Endothelial cell of umbilical vein (primary cell): Measurements from ENCODE around the gene TMPRSS11E. TPM values are rescaled to one million over a fixed set of nuclear protein-coding genes. Genes with fewer than 3 reads are reported as not detected.

Experiments used
- BruUV-seq: library from RNA; stranded (reverse); fragments of 400-500 nt; replicated peaks from 2 replicates; lab custom pipeline; 2021; lab: Mats Ljungman, UMichigan
- CTCF ChIA-PET: fragments of 300-600, 350-600 bp; sonication (Branson Sonifier 250); formaldehyde crosslinking; loops from one replicate; lab custom pipeline; 2021; ENCODE audit warnings: antibody characterized with exemption, inconsistent platforms; lab: Charles Lee
- POLR2A ChIA-PET: fragments of 300-600, 350-600 bp; sonication (Branson Sonifier 250); formaldehyde crosslinking; loops from one replicate; lab custom pipeline; 2021; ENCODE audit warnings: antibody characterized with exemption, inconsistent platforms; lab: Charles Lee
- DNase-seq: peaks from one replicate; pipeline ENCODE4 v3.0.0-alpha.2; 2011; ENCODE audit warnings: low read depth, low spot score
- FAIRE-seq: peaks from 2 replicates; lab custom pipeline; 2011; peaks lifted over from hg19 to GRCh38; lab: Jason Lieb, UNC
- H2AFZ ChIP-seq: 2 replicates; pipeline ENCODE4 v1.6.0; 2012; ENCODE audit warnings: low read depth, low read length, control low read depth, inconsistent platforms
- H3K27ac ChIP-seq: 2 replicates; pipeline ENCODE4 v1.5.1; 2011; ENCODE audit warnings: low read depth, mild to moderate bottlenecking, control low read depth, low read length, moderate library complexity; ENCODE audit not compliant: insufficient read depth
- H3K27me3 ChIP-seq, 2 experiments: 2 replicates each; pipeline versions ENCODE4 v1.6.0 to v1.6.1; 2011; ENCODE audit warnings: low read length in 2 of 2, mixed read lengths in 1 of 2; ENCODE audit not compliant: control insufficient read depth in 2 of 2, insufficient read depth in 2 of 2
- H3K36me3 ChIP-seq, 2 experiments: 2 replicates in 1 of 2; 3 replicates in 1 of 2; pipeline ENCODE4 v1.5.1; 2011; ENCODE audit warnings: low read length in 2 of 2, mild to moderate bottlenecking in 1 of 2, moderate library complexity in 1 of 2; ENCODE audit not compliant: control insufficient read depth in 2 of 2, insufficient read depth in 2 of 2; ENCODE audit errors: extremely low read depth in 1 of 2
- H3K4me1 ChIP-seq: 3 replicates; pipeline ENCODE4 v1.5.1; 2011; ENCODE audit warnings: mild to moderate bottlenecking, low read length; ENCODE audit not compliant: control insufficient read depth, insufficient read depth; ENCODE audit errors: extremely low read depth
- H3K4me2 ChIP-seq: 2 replicates; pipeline ENCODE4 v1.6.1; 2011; ENCODE audit warnings: low read length, control low read depth, mixed read lengths; ENCODE audit not compliant: insufficient read depth
- H3K4me3 ChIP-seq, 3 experiments: fragments of 200-600 bp in 1 of 3; sonication (generic), shearing (Covaris generic) in 1 of 3; replicated peaks in 1 of 3; 2 replicates each; pipeline ENCODE4 v1.5.1; 2011 to 2016; ENCODE audit warnings: control low read depth in 3 of 3, low read length in 3 of 3, mild to moderate bottlenecking in 2 of 3, inconsistent platforms in 1 of 3, low read depth in 1 of 3, moderate library complexity in 1 of 3; ENCODE audit not compliant: insufficient read depth in 1 of 3
- H3K79me2 ChIP-seq: 2 replicates; pipeline ENCODE4 v1.6.0; 2012; ENCODE audit warnings: low read length, inconsistent platforms; ENCODE audit not compliant: control insufficient read depth, insufficient read depth
- H3K9ac ChIP-seq: replicated peaks from 2 replicates; pipeline ENCODE3; 2011; ENCODE audit warnings: low read length, control low read depth; ENCODE audit not compliant: insufficient read depth; ENCODE audit errors: extremely low read depth
- H3K9me1 ChIP-seq: replicated peaks from 3 replicates; pipeline ENCODE4 v1.6.0; 2011; ENCODE audit warnings: mild to moderate bottlenecking, low read length; ENCODE audit not compliant: control insufficient read depth, insufficient read depth; ENCODE audit errors: extremely low read depth
- H3K9me3 ChIP-seq: replicated peaks from 2 replicates; pipeline ENCODE4 v1.5.1; 2012; ENCODE audit warnings: low read length, inconsistent platforms; ENCODE audit not compliant: control insufficient read depth, insufficient read depth
- H4K20me1 ChIP-seq: replicated peaks from 2 replicates; pipeline ENCODE3; 2011; ENCODE audit warnings: mild to moderate bottlenecking, low read length; ENCODE audit not compliant: control insufficient read depth, insufficient read depth; ENCODE audit errors: extremely low read depth
- CTCF ChIP-seq, 2 donors: IDR thresholded peaks; 1 replicate in 1 of 2; 2 replicates in 1 of 2; pipeline ENCODE4 v1.5.1; 2011; ENCODE audit warnings: low read length in 2 of 2, mild to moderate bottlenecking in 2 of 2, moderate library complexity in 2 of 2, control low read depth in 1 of 2, inconsistent platforms in 1 of 2, low read depth in 1 of 2; ENCODE audit not compliant: insufficient read depth in 1 of 2; ENCODE audit errors: extremely low read depth in 1 of 2
- EZH2 ChIP-seq: IDR thresholded peaks from 2 replicates; pipeline ENCODE4 v1.6.1; 2012; ENCODE audit warnings: borderline replicate concordance, low read depth, mild to moderate bottlenecking, moderate library complexity, low read length, inconsistent platforms; ENCODE audit not compliant: severe bottlenecking
- FOS ChIP-seq: IDR thresholded peaks from 2 replicates; pipeline ENCODE4 v1.6.1; 2011; ENCODE audit warnings: mild to moderate bottlenecking, low read length, moderate library complexity, borderline replicate concordance; ENCODE audit not compliant: insufficient read depth
- GATA2 ChIP-seq: IDR thresholded peaks from 2 replicates; pipeline ENCODE4 v1.7.0; 2011; ENCODE audit warnings: low read depth, mild to moderate bottlenecking, moderate library complexity, mixed read lengths, low read length; ENCODE audit not compliant: insufficient read length, insufficient read depth
- JUN ChIP-seq: IDR thresholded peaks from 2 replicates; pipeline ENCODE4 v1.6.1; 2011; ENCODE audit warnings: borderline replicate concordance, low read depth; ENCODE audit not compliant: insufficient read length, insufficient read depth
- MYC ChIP-seq: IDR thresholded peaks from one replicate; pipeline ENCODE4 v1.6.1; 2011; ENCODE audit warnings: mild to moderate bottlenecking, low read depth, low read length
- POLR2A ChIP-seq: IDR thresholded peaks from 2 replicates; pipeline ENCODE4 v1.6.1; 2012; ENCODE audit warnings: low read depth, mild to moderate bottlenecking, control low read depth, low read length
- POLR2AphosphoS5 ChIP-seq: IDR thresholded peaks from 2 replicates; pipeline ENCODE4 v1.6.1; 2012; ENCODE audit warnings: low read depth, mild to moderate bottlenecking, control low read depth, low read length, moderate library complexity; ENCODE audit not compliant: insufficient read depth
- dilution Hi-C: fragments of 300-500 bp; cut with MboI; formaldehyde crosslinking; loops from one replicate; pipeline ENCODE4 v1.15.0; 2019; ENCODE audit warnings: low sequenced_read_pairs; ENCODE audit not compliant: extremely low pct_ligation_motif_present
- intact Hi-C: fragments of 100-400 bp; cut with micrococcal nuclease; formaldehyde crosslinking; loops from one replicate; pipeline ENCODE4 v1.10.0; 2022
- polyA plus RNA-seq, 4 experiments: library from polyadenylated mRNA; depleted of rRNA in 3 of 4; stranded (reverse) in 3 of 4; unstranded in 1 of 4; fragments of >200 nt; gene quantifications; 2 replicates each; pipeline versions ENCODE4 v1.2.1 to v1.2.3, GENCODE V29; 2011 to 2012; ENCODE audit warnings: missing spikeins in 1 of 4
- total RNA-seq: library from RNA; stranded (reverse); gene quantifications from 2 replicates; pipeline ENCODE4 v1.2.3, GENCODE V29; 2021
- TF ChIP-seq, protein P1 (sequence below): IDR thresholded peaks from 2 replicates; pipeline ENCODE4 v1.6.1; 2011; ENCODE audit not compliant: insufficient read depth, insufficient read length

The TMPRSS11E gene
- total and polyA plus RNA-seq, 2 donors (not counting 3 experiments of a cell fraction or from before 2014, with no cell fraction given): not detected

- no TSS peak for BruUV-seq
- POLR2A ChIA-PET: no interaction called here
- H2AFZ ChIP-seq: no peak overlapping the region
Measured at GRCh38 chr4:68460085-68460484, 12.8 kb downstream of the TMPRSS11E start.

More at GRCh38 chr4:68460085-68460484, 12.8 kb downstream of the TMPRSS11E start:
- H3K4me1 ChIP-seq: no peaks in the 10 kb centered on the region
- H3K4me2 ChIP-seq: no peak overlapping the region
- H3K36me3 ChIP-seq: no peaks in the 10 kb centered on the region
- no peaks in the 10 kb centered on the region for H3K27me3 ChIP-seq
- H3K4me3 ChIP-seq: no peak overlapping the region
- no peak overlapping the region for H3K27ac ChIP-seq
- H3K79me2 ChIP-seq: no peaks in the 10 kb centered on the region
- intact Hi-C loops (no loop called here), dilution Hi-C loops (no loop called here)
- H4K20me1 ChIP-seq: no peaks in the 10 kb centered on the region
- no peaks in the 10 kb centered on the region for H3K9me3 ChIP-seq
- no peak overlapping the region for H3K9ac ChIP-seq
- TF ChIP-seq FOS: no peak
- no peak for TF ChIP-seq POLR2AphosphoS5
- no peak for TF ChIP-seq MYC
- TF ChIP-seq, protein P1, sequence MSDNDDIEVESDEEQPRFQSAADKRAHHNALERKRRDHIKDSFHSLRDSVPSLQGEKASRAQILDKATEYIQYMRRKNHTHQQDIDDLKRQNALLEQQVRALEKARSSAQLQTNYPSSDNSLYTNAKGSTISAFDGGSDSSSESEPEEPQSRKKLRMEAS: no peak
- no peak for TF ChIP-seq EZH2
- no peak for TF ChIP-seq CTCF (IDR thresholded peaks at IDR 0.05; ENCODE audit: extremely low read depth in 1 of 2, insufficient read depth in 1 of 2, low read depth in 1 of 2, low read length in 2 of 2)
- TF ChIP-seq GATA2: no peak
- no peak for TF ChIP-seq POLR2A
- no peak for TF ChIP-seq JUN
- H3K9me1 ChIP-seq: no peaks in the 10 kb centered on the region
- CTCF ChIA-PET: no interaction called here
- FAIRE-seq (no peak), DNase-seq (no peak)
